Transverse colon (tissue), 4 donors: ENCODE results near the gene FANCE.

Experiments
- CTCF ChIP-seq, 5 experiments: fragments of 200-600 bp in 3 of 5; fragments of 450-650 bp in 2 of 5; sonication (generic) in 3 of 5; IDR thresholded peaks; 1 replicate in 2 of 5; 2 replicates in 3 of 5; pipeline ENCODE4 v1.5.1; 2016 to 2017; ENCODE audit warnings: antibody characterized with exemption in 5 of 5, inconsistent platforms in 3 of 5, mild to moderate bottlenecking in 2 of 5, moderate library complexity in 1 of 5
- POLR2A ChIP-seq: fragments of 450-650 bp; IDR thresholded peaks from one replicate; pipeline ENCODE4 v1.6.1; 2016; ENCODE audit warnings: antibody characterized with exemption, mild to moderate bottlenecking, moderate library complexity
- POLR2AphosphoS5 ChIP-seq, 3 donors: sonication (generic); formaldehyde crosslinking; IDR thresholded peaks; one replicate each; pipeline ENCODE4 v1.6.1; 2016; ENCODE audit warnings: antibody characterized with exemption in 3 of 3

DNA sequence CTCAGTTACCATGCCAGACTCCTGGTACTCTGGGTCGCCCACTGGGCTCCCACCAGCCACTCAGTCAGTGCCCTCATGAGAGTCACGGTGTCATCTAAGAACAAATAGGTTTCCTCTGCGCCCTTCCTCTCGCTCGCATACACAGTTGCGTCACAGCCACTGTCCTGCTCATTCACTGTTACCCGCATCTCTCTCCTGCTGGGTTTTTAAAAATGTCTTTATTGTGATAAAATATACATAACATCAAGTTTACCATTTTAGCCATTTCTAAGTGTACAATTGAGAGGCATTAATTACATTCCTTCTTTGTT is 40.8 kb downstream of the FANCE start:
- no peak for TF ChIP-seq CTCF (IDR thresholded peaks at IDR 0.05)
- TF ChIP-seq POLR2AphosphoS5 (IDR thresholded peaks at IDR 0.05): no peak
- no peak for TF ChIP-seq POLR2A
